K562 (cell line): ENCODE measurements around the gene NRROS. TPM values are rescaled to one million over a fixed set of nuclear protein-coding genes. Genes with fewer than 3 reads are reported as not detected.

Experiments
- ATAC-seq: fragments of 200-7000 bp; cut with Tn5 transposase; 3 replicates; pipeline ENCODE4 v1.9.1; 2020; ENCODE audit warnings: moderate library complexity
- BruUV-seq: library from RNA; stranded (reverse); fragments of 400-500 nt; replicated peaks from 2 replicates; lab custom pipeline; 2021; lab: Mats Ljungman, UMichigan
- CTCF ChIA-PET: fragments of 300-600 bp; formaldehyde crosslinking; extraction: SDS; loops from one replicate; lab custom pipeline; 2021; ENCODE audit warnings: low intra/inter-chr PET ratio; lab: Yijun Ruan, JAX
- POLR2A ChIA-PET: fragments of 300-600, 350-650 bp; sonication (Branson Sonifier 250); formaldehyde crosslinking; extraction: SDS; loops from one replicate; lab custom pipeline; 2021; ENCODE audit warnings: antibody characterized with exemption, inconsistent platforms; lab: Yijun Ruan, JAX
- DNase-seq, 4 experiments: peaks; one replicate each; pipeline versions ENCODE4 v3.0.0 to v3.0.0-alpha.2; 2011 to 2018; ENCODE audit warnings: low spot score in 3 of 4, mixed read lengths in 3 of 4; ENCODE audit errors: extremely low read depth in 1 of 4
- FAIRE-seq: peaks from 2 replicates; lab custom pipeline; 2011; peaks lifted over from hg19 to GRCh38; lab: Jason Lieb, UNC
- H2AFZ ChIP-seq: 2 replicates; pipeline ENCODE4 v1.6.0; 2011; ENCODE audit warnings: low read depth, low read length, control low read depth, inconsistent platforms
- H3K27ac ChIP-seq: fragments of 200-600 bp; 3 replicates; pipeline ENCODE4 v1.8.0; 2011; ENCODE audit warnings: low read depth, mild to moderate bottlenecking, control low read depth, inconsistent platforms, low read length, moderate library complexity, mixed read lengths; ENCODE audit errors: extremely low read depth
- H3K27me3 ChIP-seq, 2 experiments: fragments of 300-600 bp in 1 of 2; 2 replicates in 1 of 2; 3 replicates in 1 of 2; pipeline versions ENCODE4 v1.6.0 to v1.8.0; 2011; ENCODE audit warnings: inconsistent platforms in 2 of 2, low read length in 2 of 2, mild to moderate bottlenecking in 1 of 2, mixed read lengths in 1 of 2, moderate library complexity in 1 of 2; ENCODE audit not compliant: control insufficient read depth in 2 of 2, insufficient read depth in 2 of 2
- H3K36me3 ChIP-seq: fragments of 300-600 bp; 3 replicates; pipeline ENCODE4 v1.8.0; 2011; ENCODE audit warnings: mild to moderate bottlenecking, low read length, inconsistent platforms; ENCODE audit not compliant: control insufficient read depth, insufficient read depth
- H3K4me1 ChIP-seq, 2 experiments: fragments of 200-600 bp in 1 of 2; replicated peaks in 1 of 2; 2 replicates in 1 of 2; 3 replicates in 1 of 2; pipeline versions ENCODE4 v1.5.1 to v1.8.0; 2011; ENCODE audit warnings: inconsistent platforms in 2 of 2, low read length in 2 of 2, mild to moderate bottlenecking in 1 of 2, mixed read lengths in 1 of 2, moderate library complexity in 1 of 2; ENCODE audit not compliant: control insufficient read depth in 2 of 2, insufficient read depth in 2 of 2
- H3K4me2 ChIP-seq: 2 replicates; pipeline ENCODE4 v1.6.1; 2011; ENCODE audit warnings: low read length, control low read depth, inconsistent platforms, mixed read lengths; ENCODE audit not compliant: insufficient read depth
- H3K4me3 ChIP-seq: fragments of 200-600 bp; sonication (generic), shearing (Covaris generic); 2 replicates; pipeline ENCODE4 v1.5.1; 2016; ENCODE audit warnings: control low read depth, inconsistent platforms
- H3K79me2 ChIP-seq: fragments of 200-600 bp; 3 replicates; pipeline ENCODE4 v1.8.0; 2011; ENCODE audit warnings: low read length, inconsistent platforms; ENCODE audit not compliant: control insufficient read depth, insufficient read depth
- H3K9ac ChIP-seq, 2 experiments: 2 replicates each; pipeline versions ENCODE4 v1.6.0 to v1.6.1; 2011; ENCODE audit warnings: low read depth in 2 of 2, low read length in 2 of 2, control low read depth in 1 of 2, inconsistent platforms in 1 of 2, mild to moderate bottlenecking in 1 of 2, mixed read lengths in 1 of 2; ENCODE audit not compliant: insufficient read depth in 1 of 2
- H3K9me1 ChIP-seq: one replicate; pipeline ENCODE4 v1.6.0; 2011; ENCODE audit warnings: inconsistent platforms, mild to moderate bottlenecking, low read length, moderate library complexity; ENCODE audit not compliant: control insufficient read depth, insufficient read depth
- H3K9me3 ChIP-seq: replicated peaks from 2 replicates; pipeline ENCODE4 v1.5.1; 2011; ENCODE audit warnings: low read depth, low read length, inconsistent platforms; ENCODE audit not compliant: control insufficient read depth, insufficient read depth
- H4K20me1 ChIP-seq: replicated peaks from 2 replicates; pipeline ENCODE4 v1.6.1; 2011; ENCODE audit warnings: low read length, inconsistent platforms, mixed read lengths; ENCODE audit not compliant: control insufficient read depth, insufficient read depth
- AFF4 ChIP-seq: sonication (generic); formaldehyde crosslinking; IDR thresholded peaks from 2 replicates; pipeline ENCODE4 v1.8.0; 2023; ENCODE audit warnings: mild to moderate bottlenecking, missing genetic modification reagents
- ARID1B ChIP-seq: fragments of 450-650 bp; IDR thresholded peaks from 2 replicates; pipeline ENCODE4 v1.6.1; 2016; ENCODE audit warnings: antibody characterized with exemption, mild to moderate bottlenecking, inconsistent platforms
- CBX5 ChIP-seq: IDR thresholded peaks from 2 replicates; pipeline ENCODE4 v1.6.1; 2014; ENCODE audit warnings: low read depth, borderline replicate concordance
- CREB1 ChIP-seq, 2 experiments: sonication (generic) in 1 of 2; formaldehyde crosslinking in 1 of 2; IDR thresholded peaks; 2 replicates each; pipeline versions ENCODE4 v1.6.1 to v1.8.0; 2012 to 2022; ENCODE audit warnings: inconsistent platforms in 1 of 2, mild to moderate bottlenecking in 1 of 2, missing genetic modification reagents in 1 of 2, moderate library complexity in 1 of 2
- DPF2 ChIP-seq: fragments of 450-650 bp; IDR thresholded peaks from 2 replicates; pipeline ENCODE4 v1.6.1; 2016
- FOXJ2 ChIP-seq: fragments of 200-800 bp; sonication (Bioruptor generic); IDR thresholded peaks from 2 replicates; pipeline ENCODE4 v1.6.1; 2016; ENCODE audit warnings: missing genetic modification characterization, missing compliant biosample characterization
- FOXK2 ChIP-seq, 2 experiments: fragments of 450-650 bp; IDR thresholded peaks in 1 of 2; conservative IDR thresholded peaks in 1 of 2; 2 replicates each; pipeline ENCODE4 v1.6.1; 2016; ENCODE audit warnings: low read depth in 2 of 2, mild to moderate bottlenecking in 1 of 2
- KLF10 ChIP-seq: fragments of 250-450 bp; sonication (Bioruptor Pico); IDR thresholded peaks from 2 replicates; pipeline ENCODE4 v1.6.1; 2021; ENCODE audit warnings: matching md5 sums
- MTA1 ChIP-seq: fragments of 450-650 bp; IDR thresholded peaks from 2 replicates; pipeline ENCODE4 v1.6.1; 2017; ENCODE audit warnings: borderline replicate concordance
- MTA2 ChIP-seq: fragments of 450-650 bp; IDR thresholded peaks from 2 replicates; pipeline ENCODE4 v1.6.1; 2016; ENCODE audit warnings: low read depth
- NR2C1 ChIP-seq, 2 experiments: fragments of 450-650 bp; IDR thresholded peaks; 2 replicates each; pipeline ENCODE4 v1.6.1; 2017; ENCODE audit warnings: mild to moderate bottlenecking in 2 of 2, antibody characterized with exemption in 1 of 2, inconsistent platforms in 1 of 2, missing compliant biosample characterization in 1 of 2, missing genetic modification characterization in 1 of 2
- POLR2AphosphoS2 ChIP-seq: IDR thresholded peaks from 2 replicates; pipeline ENCODE4 v1.6.1; 2012; ENCODE audit warnings: low read length, improper control_type of control experiment
- POLR2H ChIP-seq: IDR thresholded peaks from 2 replicates; pipeline ENCODE4 v1.6.1; 2016; ENCODE audit warnings: missing genetic modification characterization, low read depth, mild to moderate bottlenecking, control low read depth, missing compliant biosample characterization, moderate library complexity
- RCOR1 ChIP-seq, 2 experiments: IDR thresholded peaks; 2 replicates each; pipeline ENCODE4 v1.6.1; 2012; ENCODE audit warnings: low read depth in 2 of 2, low read length in 2 of 2, borderline replicate concordance in 1 of 2, improper control_type of control experiment in 1 of 2
- SMARCE1 ChIP-seq: fragments of 450-650 bp; IDR thresholded peaks from 2 replicates; pipeline ENCODE4 v1.7.1; 2016; ENCODE audit warnings: mild to moderate bottlenecking
- SRSF3 ChIP-seq: fragments of 200-400 bp; formaldehyde crosslinking; IDR thresholded peaks from 2 replicates; pipeline ENCODE4 v1.6.1; 2016; ENCODE audit warnings: mild to moderate bottlenecking, low read length, moderate library complexity; ENCODE audit not compliant: insufficient read depth
- TBL1XR1 ChIP-seq, 2 experiments: IDR thresholded peaks; 2 replicates each; pipeline ENCODE4 v1.6.1; 2012; ENCODE audit warnings: improper control_type of control experiment in 2 of 2, low read length in 2 of 2, mild to moderate bottlenecking in 1 of 2
- ZNF3 ChIP-seq: fragments of 250-450 bp; sonication (Bioruptor Pico); IDR thresholded peaks from 2 replicates; pipeline ENCODE4 v1.5.0; 2021; ENCODE audit warnings: mild to moderate bottlenecking, moderate library complexity
- ZNF655 ChIP-seq: fragments of 250-450 bp; sonication (Bioruptor Pico); IDR thresholded peaks from 2 replicates; pipeline ENCODE4 v1.5.0; 2021
- WGBS: fragments of 100-300 bp; shearing (Covaris generic); methylation state at CpG from one replicate; pipeline ENCODE4 v1.1.6; 2016; ENCODE audit warnings: low coverage, mixed read lengths; ENCODE audit not compliant: insufficient coverage; ENCODE audit errors: missing lambda C conversion rate; 5-methylcytosine and 5-hydroxymethylcytosine counted together
- in situ Hi-C: fragments of 300-500 bp; cut with MboI; formaldehyde crosslinking; loops from 4 replicates; pipeline ENCODE4 v1.15.0; 2018; ENCODE audit warnings: inconsistent platforms, mixed read lengths
- intact Hi-C: fragments of 100-400 bp; cut with micrococcal nuclease; formaldehyde crosslinking; loops from 2 replicates; pipeline ENCODE4 v1.14.2; 2022
- polyA plus RNA-seq, 8 experiments: library from polyadenylated mRNA; depleted of rRNA in 4 of 8; stranded (reverse) in 5 of 8; unstranded in 3 of 8; fragments of >200 nt; fragmentation: Nextera tagmentation in 2 of 8; fragmentation: Illumina TruSeq in 1 of 8; extraction: Ambion mirVana in 2 of 8; extraction: Trizol in 1 of 8; gene quantifications; 2 replicates each; pipeline versions ENCODE4 v1.2.1 to v1.2.3, GENCODE V29; 2011 to 2014; ENCODE audit warnings: inconsistent platforms in 1 of 8, missing spikeins in 1 of 8
- total RNA-seq, 7 experiments: library from RNA; depleted of rRNA in 6 of 7; stranded (reverse); fragments of >200 nt in 6 of 7; fragmentation: Illumina TruSeq in 2 of 7; extraction: Trizol in 2 of 7; gene quantifications; 2 replicates each; pipeline versions ENCODE4 v1.2.1 to v1.2.3, GENCODE V29; 2011 to 2021; ENCODE audit warnings: low replicate concordance in 1 of 7

NRROS gene
- total and polyA plus RNA-seq, 9 of the 15 experiments (the other 6 are each of a cell fraction or from before 2014, with no cell fraction given): 0.34 to 13.8 (median 3.8) TPM

- Histone ChIP-seq H3K4me3 (no peak overlapping the region), H3K27ac (no peak overlapping the region; the same call in 2 of the 3 replicates), H3K9ac (no peak overlapping the region), H4K20me1 (no peaks in the 10 kb centered on the region), H2AFZ (peak overlapping the region; percentile 60), H3K36me3 (no peaks in the 10 kb centered on the region), H3K4me1 (peaks cover 8 to 21% of the 10 kb centered on the region in 2 experiments; a peak in 4 of 5 replicates), H3K9me1 (no peaks in the 10 kb centered on the region), H3K4me2 (peak overlapping the region; percentile 30; the same call in 1 of the 2 replicates), H3K79me2 (no peaks in the 10 kb centered on the region), H3K27me3 (no peaks in the 10 kb centered on the region), H3K9me3 (no peaks in the 10 kb centered on the region)
- intact Hi-C loops (no loop called here), in situ Hi-C loops (loop anchor here (10.0 kb wide), 1 partner anchor 375 kb away; no protein-coding TSS in a partner anchor)
- no TSS peak for BruUV-seq
- POLR2A ChIA-PET: no interaction called here
- DNase-seq (peak in 2 of 4 experiments; percentile 58 to 70), FAIRE-seq (peak; percentile 81), ATAC-seq (peak; percentile 76)
- CTCF ChIA-PET: interaction anchor here (0.6 kb wide), 2 partner anchors 81 to 588 kb away, joined by 3 read pairs; no protein-coding TSS in a partner anchor
- WGBS: 9% methylated on average over 5 of the region's 5 CpGs
- no peak for TF ChIP-seq CBX5
- no peak for TF ChIP-seq POLR2H
- no peak for TF ChIP-seq AFF4 (CRISPR knock-in tag)
- no peak for TF ChIP-seq KLF10 (CRISPR knock-in tag)
- peak; percentile 47; the same call in 1 of the 2 replicates for TF ChIP-seq MTA2
- TF ChIP-seq MTA1: no peak
- peak; percentile 94 to 95 for TF ChIP-seq FOXK2 (conservative IDR thresholded peaks at IDR 0.05 in 1 of 2, IDR thresholded peaks at IDR 0.05 in 1 of 2; ENCODE audit: low read depth in 2 of 2)
- 0 out of 2 replicates have a peak, but pooled peaks have one; percentile 50 for TF ChIP-seq FOXJ2 (tag)
- peak; percentile 77 for TF ChIP-seq ARID1B
- TF ChIP-seq POLR2AphosphoS2: no peak
- TF ChIP-seq SRSF3: no peak
- TF ChIP-seq TBL1XR1 (IDR thresholded peaks at IDR 0.05; ENCODE audit: low read length in 2 of 2): peak in 1 of 2 experiments; percentile 20; a peak in 1 of 4 replicates
- no peak for TF ChIP-seq ZNF655 (CRISPR knock-in tag)
- TF ChIP-seq ZNF3 (CRISPR knock-in tag): no peak
- TF ChIP-seq CREB1 (IDR thresholded peaks at IDR 0.05): no peak
- no peak for TF ChIP-seq CREB1 (CRISPR knock-in tag; IDR thresholded peaks at IDR 0.05)
- TF ChIP-seq DPF2: peak; percentile 73
- TF ChIP-seq SMARCE1: peak; percentile 32; the same call in 1 of the 2 replicates
- TF ChIP-seq NR2C1 (IDR thresholded peaks at IDR 0.05): no peak
- no peak for TF ChIP-seq NR2C1 (tag; IDR thresholded peaks at IDR 0.05)
- TF ChIP-seq RCOR1 (IDR thresholded peaks at IDR 0.05; ENCODE audit: borderline replicate concordance in 1 of 2, low read depth in 2 of 2, low read length in 2 of 2): 0 out of 4 replicates have a peak, but pooled peaks of 1 of the 2 experiments have one; percentile 26
Observed at GRCh38 chr3:196599734-196600128, 39.8 kb upstream of the NRROS start.
